Type B pancreatic cell (in vitro differentiated cells): ENCODE results near the gene NIPBL. TPM values are rescaled to one million over a fixed set of nuclear protein-coding genes. Genes with fewer than 3 reads are reported as not detected.

ENCODE experiments used
- DNase-seq: peaks from one replicate; pipeline ENCODE4 v3.0.0; 2021; ENCODE audit warnings: mixed read lengths; ENCODE audit not compliant: unreplicated experiment; ENCODE audit errors: extremely low spot score
- H3K27ac Mint-ChIP-seq: 2 replicates; pipeline ENCODE4 v1.8.0; 2021; ENCODE audit warnings: mild to moderate bottlenecking, mixed read lengths
- H3K27me3 Mint-ChIP-seq: 2 replicates; pipeline ENCODE4 v1.8.0; 2021; ENCODE audit warnings: mixed read lengths
- H3K36me3 Mint-ChIP-seq: 2 replicates; pipeline ENCODE4 v1.8.0; 2021; ENCODE audit warnings: mixed read lengths
- H3K4me1 Mint-ChIP-seq: one replicate; pipeline ENCODE4 v1.8.0; 2021; ENCODE audit warnings: mixed read lengths; ENCODE audit not compliant: unreplicated experiment
- H3K4me3 Mint-ChIP-seq: 2 replicates; pipeline ENCODE4 v1.8.0; 2021; ENCODE audit warnings: mild to moderate bottlenecking, mixed read lengths
- H3K9me3 Mint-ChIP-seq: 2 replicates; pipeline ENCODE4 v1.8.0; 2021; ENCODE audit warnings: mixed read lengths
- total RNA-seq: library from RNA; stranded (reverse); gene quantifications from 2 replicates; pipeline ENCODE4 v1.2.1, GENCODE V29; 2021; ENCODE audit warnings: low replicate concordance
- TF ChIP-seq, protein P1 (sequence below): fragments of 200-600 bp; sonication (generic); conservative IDR thresholded peaks from 2 replicates; pipeline ENCODE4 v1.5.0; 2021; ENCODE audit warnings: antibody characterized with exemption, mild to moderate bottlenecking

The NIPBL gene
- total RNA-seq, 1 donor from 2014 or later: 65.7 TPM

DNA sequence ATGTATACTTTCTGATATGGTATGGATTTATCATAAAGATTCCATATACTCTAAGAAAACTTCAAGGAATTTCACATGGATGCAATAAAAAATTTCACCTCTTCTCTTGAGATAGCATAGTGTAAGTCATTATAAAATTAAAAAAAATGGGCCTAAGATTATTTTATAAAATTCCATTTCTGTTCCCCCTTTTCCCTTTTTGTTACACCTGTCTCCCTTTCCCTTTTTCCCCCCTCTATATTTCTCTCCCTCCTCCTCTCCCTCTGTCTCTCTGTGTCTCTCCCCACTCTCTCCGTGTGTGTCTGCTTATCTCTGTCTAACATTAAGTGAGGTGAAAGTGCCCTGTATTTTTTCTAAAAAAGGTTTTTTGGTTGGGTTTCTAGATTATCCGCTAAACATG lies 180.2 kb downstream of the NIPBL start:
- H3K27ac Mint-ChIP-seq: no peak overlapping the region
- H3K4me3 Mint-ChIP-seq: no peak overlapping the region
- no peaks in the 10 kb centered on the region for H3K27me3 Mint-ChIP-seq
- TF ChIP-seq, protein P1, sequence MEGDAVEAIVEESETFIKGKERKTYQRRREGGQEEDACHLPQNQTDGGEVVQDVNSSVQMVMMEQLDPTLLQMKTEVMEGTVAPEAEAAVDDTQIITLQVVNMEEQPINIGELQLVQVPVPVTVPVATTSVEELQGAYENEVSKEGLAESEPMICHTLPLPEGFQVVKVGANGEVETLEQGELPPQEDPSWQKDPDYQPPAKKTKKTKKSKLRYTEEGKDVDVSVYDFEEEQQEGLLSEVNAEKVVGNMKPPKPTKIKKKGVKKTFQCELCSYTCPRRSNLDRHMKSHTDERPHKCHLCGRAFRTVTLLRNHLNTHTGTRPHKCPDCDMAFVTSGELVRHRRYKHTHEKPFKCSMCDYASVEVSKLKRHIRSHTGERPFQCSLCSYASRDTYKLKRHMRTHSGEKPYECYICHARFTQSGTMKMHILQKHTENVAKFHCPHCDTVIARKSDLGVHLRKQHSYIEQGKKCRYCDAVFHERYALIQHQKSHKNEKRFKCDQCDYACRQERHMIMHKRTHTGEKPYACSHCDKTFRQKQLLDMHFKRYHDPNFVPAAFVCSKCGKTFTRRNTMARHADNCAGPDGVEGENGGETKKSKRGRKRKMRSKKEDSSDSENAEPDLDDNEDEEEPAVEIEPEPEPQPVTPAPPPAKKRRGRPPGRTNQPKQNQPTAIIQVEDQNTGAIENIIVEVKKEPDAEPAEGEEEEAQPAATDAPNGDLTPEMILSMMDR: no peak
- DNase-seq: no peak
- no peaks in the 10 kb centered on the region for H3K9me3 Mint-ChIP-seq
- peaks cover 37% of the 10 kb centered on the region for H3K36me3 Mint-ChIP-seq
- H3K4me1 Mint-ChIP-seq: no peaks in the 10 kb centered on the region

DNA sequence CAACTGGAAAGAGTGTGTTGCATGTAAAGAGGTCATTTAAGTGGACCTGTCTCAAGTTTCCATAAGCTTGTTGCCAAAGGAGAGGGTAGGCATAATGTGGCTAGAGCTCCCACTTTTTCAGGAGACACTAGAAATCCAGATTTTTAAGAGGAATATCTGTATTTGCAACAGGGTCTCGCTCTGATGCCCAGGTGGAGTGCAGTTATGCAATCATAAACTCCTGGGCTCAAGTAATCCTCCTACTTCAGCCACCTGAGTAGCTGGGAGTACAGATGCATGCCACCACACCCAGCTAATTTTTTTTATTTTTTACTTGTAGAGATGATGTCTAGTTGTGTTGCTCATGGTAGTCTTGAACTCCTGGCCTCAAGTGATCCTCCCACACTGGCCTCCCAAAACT lies 183.5 kb downstream of the NIPBL start:
- Mint-ChIP-seq H3K27ac (no peak overlapping the region), H3K27me3 (no peaks in the 10 kb centered on the region), H3K4me1 (no peaks in the 10 kb centered on the region), H3K9me3 (no peaks in the 10 kb centered on the region), H3K4me3 (no peak overlapping the region), H3K36me3 (peaks cover 40% of the 10 kb centered on the region)
- TF ChIP-seq, protein P1: no peak
- DNase-seq: no peak

DNA sequence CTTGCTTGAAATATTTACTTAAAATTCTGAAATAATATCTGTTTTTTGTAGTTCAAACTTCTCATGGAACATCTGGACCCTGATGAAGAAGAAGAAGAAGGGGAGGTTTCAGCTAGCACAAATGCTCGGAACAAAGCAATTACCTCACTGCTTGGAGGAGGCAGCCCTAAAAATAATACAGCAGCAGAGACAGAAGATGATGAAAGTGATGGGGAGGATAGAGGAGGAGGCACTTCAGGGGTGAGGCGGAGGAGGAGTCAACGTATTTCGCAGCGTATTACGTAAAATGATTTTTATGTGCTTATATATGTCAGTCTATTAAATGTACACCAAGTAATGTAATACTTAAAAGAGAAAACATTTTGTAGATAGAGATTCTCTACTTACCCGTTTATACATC lies 187.2 kb downstream of the NIPBL start:
- peaks cover 31% of the 10 kb centered on the region for H3K36me3 Mint-ChIP-seq
- H3K27me3 Mint-ChIP-seq: no peaks in the 10 kb centered on the region
- H3K4me1 Mint-ChIP-seq: no peaks in the 10 kb centered on the region
- H3K9me3 Mint-ChIP-seq: no peaks in the 10 kb centered on the region
- TF ChIP-seq, protein P1: no peak
- H3K4me3 Mint-ChIP-seq: no peak overlapping the region
- DNase-seq: no peak
- H3K27ac Mint-ChIP-seq: no peak overlapping the region

DNA sequence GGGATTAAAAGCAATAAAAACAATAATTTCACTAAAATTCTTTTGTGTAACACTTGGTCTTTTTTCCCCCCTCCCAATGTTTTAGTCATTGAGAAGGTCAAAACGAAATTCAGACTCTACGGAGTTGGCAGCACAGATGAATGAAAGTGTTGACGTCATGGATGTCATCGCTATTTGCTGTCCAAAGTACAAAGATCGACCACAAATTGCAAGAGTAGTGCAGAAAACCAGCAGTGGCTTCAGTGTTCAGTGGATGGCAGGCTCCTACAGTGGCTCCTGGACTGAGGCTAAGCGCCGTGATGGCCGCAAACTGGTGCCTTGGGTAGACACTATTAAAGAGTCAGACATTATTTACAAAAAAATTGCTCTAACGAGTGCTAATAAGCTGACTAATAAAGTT lies 187.9 kb downstream of the NIPBL start:
- H3K36me3 Mint-ChIP-seq: peaks cover 28% of the 10 kb centered on the region
- no peaks in the 10 kb centered on the region for H3K27me3 Mint-ChIP-seq
- H3K4me1 Mint-ChIP-seq: no peaks in the 10 kb centered on the region

DNA sequence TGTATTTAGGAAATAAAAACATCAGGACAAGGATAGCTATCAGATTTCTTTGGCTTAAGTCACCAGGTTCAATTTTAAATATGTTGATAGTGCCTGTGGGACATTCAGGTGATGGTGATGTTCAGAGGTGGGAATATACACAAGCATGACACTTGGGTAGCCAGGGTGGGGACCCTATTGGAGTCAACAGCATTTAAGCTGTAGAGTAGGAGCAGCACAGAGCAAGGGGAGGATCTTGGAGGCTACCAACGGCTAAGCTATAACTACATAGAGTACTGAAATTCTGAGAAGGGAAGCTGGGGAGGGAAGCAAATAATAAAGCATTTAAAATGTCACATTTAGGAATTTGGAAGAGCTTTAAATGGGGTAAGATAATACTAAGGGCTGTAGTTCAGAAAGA lies 194.9 kb downstream of the NIPBL start:
- Mint-ChIP-seq H3K9me3 (no peaks in the 10 kb centered on the region), H3K36me3 (peaks cover 4% of the 10 kb centered on the region), H3K27me3 (no peaks in the 10 kb centered on the region), H3K4me1 (no peaks in the 10 kb centered on the region), H3K27ac (no peak overlapping the region), H3K4me3 (no peak overlapping the region)
- TF ChIP-seq, protein P1: no peak
- no peak for DNase-seq

More for the DNA sequence above, 187.9 kb downstream of the NIPBL start:
- Mint-ChIP-seq H3K27ac (no peak overlapping the region), H3K9me3 (no peaks in the 10 kb centered on the region), H3K4me3 (no peak overlapping the region)
- DNase-seq: no peak
- TF ChIP-seq, protein P1: no peak
